HL-60 (cell line): ENCODE results near the gene CHTF18.

Experiments used
- DNase-seq, 2 experiments: peaks; one replicate each; pipeline ENCODE4 v3.0.0-alpha.2; 2010 to 2020; ENCODE audit warnings: low read depth in 1 of 2, low spot score in 1 of 2
- H3K27ac ChIP-seq: fragments of 250-450 bp; sonication (Bioruptor Pico); replicated peaks from 2 replicates; pipeline ENCODE4 v1.5.1; 2020; ENCODE audit warnings: mild to moderate bottlenecking, moderate library complexity
- H3K27me3 ChIP-seq: fragments of 250-450 bp; sonication (Bioruptor Pico); 2 replicates; pipeline ENCODE4 v1.5.1; 2021; ENCODE audit warnings: mild to moderate bottlenecking, moderate library complexity; ENCODE audit not compliant: insufficient read depth, poor library complexity, severe bottlenecking
- H3K4me3 ChIP-seq: replicated peaks from 2 replicates; pipeline ENCODE4 v1.5.1; 2011; ENCODE audit warnings: mild to moderate bottlenecking, control low read depth, low read length; ENCODE audit not compliant: insufficient read depth
- GABPA ChIP-seq: IDR thresholded peaks from 2 replicates; pipeline ENCODE4 v1.6.1; 2012; ENCODE audit warnings: low read depth
- POLR2AphosphoS5 ChIP-seq: IDR thresholded peaks from 2 replicates; pipeline ENCODE4 v1.6.1; 2012; ENCODE audit warnings: low read depth
- SPI1 ChIP-seq: IDR thresholded peaks from 2 replicates; pipeline ENCODE4 v1.6.1; 2012; ENCODE audit warnings: low read depth, mild to moderate bottlenecking, borderline replicate concordance
- TF ChIP-seq, protein P1 (sequence below): IDR thresholded peaks from 2 replicates; pipeline ENCODE4 v1.6.1; 2012; ENCODE audit warnings: low read depth; ENCODE audit not compliant: insufficient replicate concordance
- TF ChIP-seq, protein P2 (sequence below): IDR thresholded peaks from one replicate; pipeline ENCODE4 v1.5.1; 2011; ENCODE audit warnings: low read length, control low read depth, inconsistent platforms; ENCODE audit not compliant: insufficient read depth

The CHTF18 gene

DNA sequence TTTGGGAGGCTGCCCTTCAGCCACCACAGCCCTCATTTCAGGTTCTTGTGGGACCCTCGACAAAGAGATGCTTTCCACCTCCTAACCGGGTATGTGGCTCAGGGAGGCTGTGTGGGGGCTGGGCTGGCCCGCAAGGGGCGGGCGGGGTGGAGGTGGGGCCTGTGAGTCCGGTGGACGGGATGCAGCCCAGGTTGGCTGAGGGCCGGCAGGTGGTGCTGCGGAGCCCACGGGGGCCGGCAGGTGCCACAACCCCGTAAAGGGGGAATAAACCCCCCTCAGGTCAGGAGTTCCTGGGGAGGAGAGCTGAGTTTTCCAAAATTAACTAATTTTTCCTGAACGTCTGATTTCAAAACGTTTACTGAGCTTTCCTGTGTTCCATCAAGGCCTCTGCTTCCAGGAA, 42.7 kb upstream of the CHTF18 start:
- no peak for DNase-seq
- H3K27ac ChIP-seq: no peak overlapping the region
- H3K4me3 ChIP-seq: no peak overlapping the region
- TF ChIP-seq GABPA (no peak), POLR2AphosphoS5 (no peak), SPI1 (no peak)
- TF ChIP-seq, protein P1, sequence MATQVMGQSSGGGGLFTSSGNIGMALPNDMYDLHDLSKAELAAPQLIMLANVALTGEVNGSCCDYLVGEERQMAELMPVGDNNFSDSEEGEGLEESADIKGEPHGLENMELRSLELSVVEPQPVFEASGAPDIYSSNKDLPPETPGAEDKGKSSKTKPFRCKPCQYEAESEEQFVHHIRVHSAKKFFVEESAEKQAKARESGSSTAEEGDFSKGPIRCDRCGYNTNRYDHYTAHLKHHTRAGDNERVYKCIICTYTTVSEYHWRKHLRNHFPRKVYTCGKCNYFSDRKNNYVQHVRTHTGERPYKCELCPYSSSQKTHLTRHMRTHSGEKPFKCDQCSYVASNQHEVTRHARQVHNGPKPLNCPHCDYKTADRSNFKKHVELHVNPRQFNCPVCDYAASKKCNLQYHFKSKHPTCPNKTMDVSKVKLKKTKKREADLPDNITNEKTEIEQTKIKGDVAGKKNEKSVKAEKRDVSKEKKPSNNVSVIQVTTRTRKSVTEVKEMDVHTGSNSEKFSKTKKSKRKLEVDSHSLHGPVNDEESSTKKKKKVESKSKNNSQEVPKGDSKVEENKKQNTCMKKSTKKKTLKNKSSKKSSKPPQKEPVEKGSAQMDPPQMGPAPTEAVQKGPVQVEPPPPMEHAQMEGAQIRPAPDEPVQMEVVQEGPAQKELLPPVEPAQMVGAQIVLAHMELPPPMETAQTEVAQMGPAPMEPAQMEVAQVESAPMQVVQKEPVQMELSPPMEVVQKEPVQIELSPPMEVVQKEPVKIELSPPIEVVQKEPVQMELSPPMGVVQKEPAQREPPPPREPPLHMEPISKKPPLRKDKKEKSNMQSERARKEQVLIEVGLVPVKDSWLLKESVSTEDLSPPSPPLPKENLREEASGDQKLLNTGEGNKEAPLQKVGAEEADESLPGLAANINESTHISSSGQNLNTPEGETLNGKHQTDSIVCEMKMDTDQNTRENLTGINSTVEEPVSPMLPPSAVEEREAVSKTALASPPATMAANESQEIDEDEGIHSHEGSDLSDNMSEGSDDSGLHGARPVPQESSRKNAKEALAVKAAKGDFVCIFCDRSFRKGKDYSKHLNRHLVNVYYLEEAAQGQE: no peak
- TF ChIP-seq, protein P2, sequence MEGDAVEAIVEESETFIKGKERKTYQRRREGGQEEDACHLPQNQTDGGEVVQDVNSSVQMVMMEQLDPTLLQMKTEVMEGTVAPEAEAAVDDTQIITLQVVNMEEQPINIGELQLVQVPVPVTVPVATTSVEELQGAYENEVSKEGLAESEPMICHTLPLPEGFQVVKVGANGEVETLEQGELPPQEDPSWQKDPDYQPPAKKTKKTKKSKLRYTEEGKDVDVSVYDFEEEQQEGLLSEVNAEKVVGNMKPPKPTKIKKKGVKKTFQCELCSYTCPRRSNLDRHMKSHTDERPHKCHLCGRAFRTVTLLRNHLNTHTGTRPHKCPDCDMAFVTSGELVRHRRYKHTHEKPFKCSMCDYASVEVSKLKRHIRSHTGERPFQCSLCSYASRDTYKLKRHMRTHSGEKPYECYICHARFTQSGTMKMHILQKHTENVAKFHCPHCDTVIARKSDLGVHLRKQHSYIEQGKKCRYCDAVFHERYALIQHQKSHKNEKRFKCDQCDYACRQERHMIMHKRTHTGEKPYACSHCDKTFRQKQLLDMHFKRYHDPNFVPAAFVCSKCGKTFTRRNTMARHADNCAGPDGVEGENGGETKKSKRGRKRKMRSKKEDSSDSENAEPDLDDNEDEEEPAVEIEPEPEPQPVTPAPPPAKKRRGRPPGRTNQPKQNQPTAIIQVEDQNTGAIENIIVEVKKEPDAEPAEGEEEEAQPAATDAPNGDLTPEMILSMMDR: no peak
- no peaks in the 10 kb centered on the region for H3K27me3 ChIP-seq

DNA sequence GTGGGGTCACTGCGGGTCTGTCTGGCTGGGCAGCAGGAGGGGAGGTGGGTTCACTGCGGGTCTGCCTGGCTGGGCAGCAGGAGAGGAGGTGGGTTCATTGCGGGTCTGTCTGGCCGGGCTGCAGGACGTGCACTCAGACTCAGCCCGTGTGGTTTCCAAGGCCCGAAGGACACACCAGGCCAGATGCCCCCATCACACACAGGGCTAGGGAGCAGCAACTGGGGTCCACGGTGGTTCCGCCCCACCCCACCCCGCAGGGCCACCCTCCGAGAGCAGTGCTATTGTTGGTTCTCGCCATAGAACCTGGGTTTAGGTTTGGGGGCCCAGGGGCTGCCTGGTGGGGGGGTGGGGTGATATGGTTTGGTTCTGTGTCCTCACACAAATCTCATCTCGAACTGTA, 41.8 kb upstream of the CHTF18 start:
- Histone ChIP-seq H3K27me3 (no peaks in the 10 kb centered on the region), H3K4me3 (no peak overlapping the region), H3K27ac (no peak overlapping the region)
- TF ChIP-seq GABPA (no peak), SPI1 (no peak), POLR2AphosphoS5 (no peak)
- TF ChIP-seq, protein P2: no peak
- TF ChIP-seq, protein P1: no peak
- DNase-seq: no peak

DNA sequence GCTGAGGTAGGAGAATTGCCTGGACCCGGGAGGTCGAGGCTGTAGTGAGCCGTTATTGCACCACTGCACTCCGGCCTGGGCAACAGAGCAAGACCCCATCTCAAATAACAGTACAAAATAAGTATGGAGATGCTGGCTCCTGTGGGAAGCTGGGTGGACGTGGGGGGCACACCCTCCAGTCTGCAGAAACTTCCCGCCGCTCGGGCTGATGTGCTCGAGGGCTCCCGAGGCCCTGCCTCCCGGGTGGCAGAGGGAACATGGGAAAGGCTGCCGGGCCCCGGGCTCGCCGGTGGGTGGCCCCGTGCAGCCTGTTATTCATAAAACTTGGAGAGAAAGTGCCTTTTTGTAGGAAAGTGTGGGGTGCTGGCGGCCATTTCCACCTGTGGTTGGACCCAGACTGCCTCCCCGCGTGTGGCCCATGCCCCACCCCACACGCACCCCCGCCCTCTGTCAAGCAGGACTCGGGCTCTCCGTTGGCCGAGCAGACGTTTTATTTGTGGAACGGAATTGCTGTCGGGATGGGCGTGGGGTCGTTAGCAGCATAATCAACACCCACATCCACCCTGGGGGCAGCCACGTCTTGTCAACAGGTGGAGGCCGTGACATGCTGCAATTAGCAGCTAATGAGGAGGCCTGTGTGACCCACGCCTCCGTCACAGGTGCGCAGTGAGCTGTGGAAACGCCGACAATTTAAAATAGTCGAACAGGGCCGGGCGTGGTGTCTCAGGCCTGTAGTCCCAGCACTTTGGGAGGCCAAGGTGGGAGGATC, 40.3 kb upstream of the CHTF18 start:
- Histone ChIP-seq H3K27me3 (no peaks in the 10 kb centered on the region), H3K27ac (no peak overlapping the region), H3K4me3 (no peak overlapping the region)
- no peak for TF ChIP-seq POLR2AphosphoS5
- no peak for TF ChIP-seq GABPA
- no peak for DNase-seq

DNA sequence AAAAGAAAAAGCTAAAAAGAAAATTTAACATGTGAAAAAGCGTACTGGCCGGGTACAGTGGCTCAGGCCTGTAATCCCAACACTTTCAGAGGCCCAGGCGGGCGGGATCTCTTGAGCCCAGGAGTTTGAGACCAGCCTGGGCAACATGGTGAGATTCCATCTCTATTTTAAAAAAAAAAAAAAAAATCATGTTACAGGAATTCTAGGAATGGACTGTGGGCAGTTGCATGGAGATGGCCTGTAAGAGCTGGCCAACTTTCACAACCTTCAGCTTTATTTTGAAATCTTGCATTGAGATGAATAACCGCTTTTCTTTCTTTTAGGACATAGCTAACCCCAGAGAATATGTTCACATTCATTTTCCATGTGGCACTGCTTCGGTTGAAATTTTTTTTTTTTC, 39.4 kb upstream of the CHTF18 start:
- DNase-seq: no peak
- TF ChIP-seq, protein P2: no peak
- TF ChIP-seq, protein P1: no peak
- TF ChIP-seq POLR2AphosphoS5 (no peak), GABPA (no peak), SPI1 (no peak)
- Histone ChIP-seq H3K27me3 (no peaks in the 10 kb centered on the region), H3K4me3 (no peak overlapping the region), H3K27ac (no peak overlapping the region)
